Endothelial cell of umbilical vein (primary cell): Measurements from ENCODE around the gene TMEM120B. TPM values are rescaled to one million over a fixed set of nuclear protein-coding genes. Genes with fewer than 3 reads are reported as not detected.

Experiments
- BruUV-seq: library from RNA; stranded (reverse); fragments of 400-500 nt; replicated peaks from 2 replicates; lab custom pipeline; 2021; lab: Mats Ljungman, UMichigan
- CTCF ChIA-PET: fragments of 300-600, 350-600 bp; sonication (Branson Sonifier 250); formaldehyde crosslinking; loops from one replicate; lab custom pipeline; 2021; ENCODE audit warnings: antibody characterized with exemption, inconsistent platforms; lab: Charles Lee
- POLR2A ChIA-PET: fragments of 300-600, 350-600 bp; sonication (Branson Sonifier 250); formaldehyde crosslinking; loops from one replicate; lab custom pipeline; 2021; ENCODE audit warnings: antibody characterized with exemption, inconsistent platforms; lab: Charles Lee
- DNase-seq: peaks from one replicate; pipeline ENCODE4 v3.0.0-alpha.2; 2011; ENCODE audit warnings: low read depth, low spot score
- FAIRE-seq: peaks from 2 replicates; lab custom pipeline; 2011; peaks lifted over from hg19 to GRCh38; lab: Jason Lieb, UNC
- H2AFZ ChIP-seq: 2 replicates; pipeline ENCODE4 v1.6.0; 2012; ENCODE audit warnings: low read depth, low read length, control low read depth, inconsistent platforms
- H3K27ac ChIP-seq: 2 replicates; pipeline ENCODE4 v1.5.1; 2011; ENCODE audit warnings: low read depth, mild to moderate bottlenecking, control low read depth, low read length, moderate library complexity; ENCODE audit not compliant: insufficient read depth
- H3K27me3 ChIP-seq, 2 experiments: 2 replicates each; pipeline versions ENCODE4 v1.6.0 to v1.6.1; 2011; ENCODE audit warnings: low read length in 2 of 2, mixed read lengths in 1 of 2; ENCODE audit not compliant: control insufficient read depth in 2 of 2, insufficient read depth in 2 of 2
- H3K36me3 ChIP-seq, 2 experiments: 2 replicates in 1 of 2; 3 replicates in 1 of 2; pipeline ENCODE4 v1.5.1; 2011; ENCODE audit warnings: low read length in 2 of 2, mild to moderate bottlenecking in 1 of 2, moderate library complexity in 1 of 2; ENCODE audit not compliant: control insufficient read depth in 2 of 2, insufficient read depth in 2 of 2; ENCODE audit errors: extremely low read depth in 1 of 2
- H3K4me1 ChIP-seq: 3 replicates; pipeline ENCODE4 v1.5.1; 2011; ENCODE audit warnings: mild to moderate bottlenecking, low read length; ENCODE audit not compliant: control insufficient read depth, insufficient read depth; ENCODE audit errors: extremely low read depth
- H3K4me2 ChIP-seq: 2 replicates; pipeline ENCODE4 v1.6.1; 2011; ENCODE audit warnings: low read length, control low read depth, mixed read lengths; ENCODE audit not compliant: insufficient read depth
- H3K4me3 ChIP-seq, 3 experiments: fragments of 200-600 bp in 1 of 3; sonication (generic), shearing (Covaris generic) in 1 of 3; replicated peaks in 1 of 3; 2 replicates each; pipeline ENCODE4 v1.5.1; 2011 to 2016; ENCODE audit warnings: control low read depth in 3 of 3, low read length in 3 of 3, mild to moderate bottlenecking in 2 of 3, inconsistent platforms in 1 of 3, low read depth in 1 of 3, moderate library complexity in 1 of 3; ENCODE audit not compliant: insufficient read depth in 1 of 3
- H3K79me2 ChIP-seq: 2 replicates; pipeline ENCODE4 v1.6.0; 2012; ENCODE audit warnings: low read length, inconsistent platforms; ENCODE audit not compliant: control insufficient read depth, insufficient read depth
- H3K9ac ChIP-seq: replicated peaks from 2 replicates; pipeline ENCODE3; 2011; ENCODE audit warnings: low read length, control low read depth; ENCODE audit not compliant: insufficient read depth; ENCODE audit errors: extremely low read depth
- H3K9me1 ChIP-seq: replicated peaks from 3 replicates; pipeline ENCODE4 v1.6.0; 2011; ENCODE audit warnings: mild to moderate bottlenecking, low read length; ENCODE audit not compliant: control insufficient read depth, insufficient read depth; ENCODE audit errors: extremely low read depth
- H3K9me3 ChIP-seq: replicated peaks from 2 replicates; pipeline ENCODE4 v1.5.1; 2012; ENCODE audit warnings: low read length, inconsistent platforms; ENCODE audit not compliant: control insufficient read depth, insufficient read depth
- H4K20me1 ChIP-seq: replicated peaks from 2 replicates; pipeline ENCODE3; 2011; ENCODE audit warnings: mild to moderate bottlenecking, low read length; ENCODE audit not compliant: control insufficient read depth, insufficient read depth; ENCODE audit errors: extremely low read depth
- JUN ChIP-seq: IDR thresholded peaks from 2 replicates; pipeline ENCODE4 v1.6.1; 2011; ENCODE audit warnings: borderline replicate concordance, low read depth; ENCODE audit not compliant: insufficient read length, insufficient read depth
- MYC ChIP-seq: IDR thresholded peaks from one replicate; pipeline ENCODE4 v1.6.1; 2011; ENCODE audit warnings: mild to moderate bottlenecking, low read depth, low read length
- POLR2A ChIP-seq: IDR thresholded peaks from 2 replicates; pipeline ENCODE4 v1.6.1; 2012; ENCODE audit warnings: low read depth, mild to moderate bottlenecking, control low read depth, low read length
- POLR2AphosphoS5 ChIP-seq: IDR thresholded peaks from 2 replicates; pipeline ENCODE4 v1.6.1; 2012; ENCODE audit warnings: low read depth, mild to moderate bottlenecking, control low read depth, low read length, moderate library complexity; ENCODE audit not compliant: insufficient read depth
- dilution Hi-C: fragments of 300-500 bp; cut with MboI; formaldehyde crosslinking; loops from one replicate; pipeline ENCODE4 v1.15.0; 2019; ENCODE audit warnings: low sequenced_read_pairs; ENCODE audit not compliant: extremely low pct_ligation_motif_present
- intact Hi-C: fragments of 100-400 bp; cut with micrococcal nuclease; formaldehyde crosslinking; loops from one replicate; pipeline ENCODE4 v1.10.0; 2022
- polyA plus RNA-seq, 4 experiments: library from polyadenylated mRNA; depleted of rRNA in 3 of 4; stranded (reverse) in 3 of 4; unstranded in 1 of 4; fragments of >200 nt; gene quantifications; 2 replicates each; pipeline versions ENCODE4 v1.2.1 to v1.2.3, GENCODE V29; 2011 to 2012; ENCODE audit warnings: missing spikeins in 1 of 4
- total RNA-seq: library from RNA; stranded (reverse); gene quantifications from 2 replicates; pipeline ENCODE4 v1.2.3, GENCODE V29; 2021
- TF ChIP-seq, protein P1 (sequence below): IDR thresholded peaks from 2 replicates; pipeline ENCODE4 v1.6.1; 2011; ENCODE audit not compliant: insufficient read depth, insufficient read length

Gene TMEM120B
- total and polyA plus RNA-seq, 2 donors (not counting 3 experiments of a cell fraction or from before 2014, with no cell fraction given) = 10.4 to 12.8 TPM

GRCh38 chr12:121802843-121803698, 90.5 kb downstream of the TMEM120B start:
- ChIA-PET CTCF (interaction anchor here (0.6 to 12.8 kb wide), 4 partner anchors 5 to 86 kb away, joined by 3 to 774 read pairs (median 390); partner anchors contain the start of genes PSMD9, RHOF and SETD1B), POLR2A (interaction anchor here (0.6 to 3.3 kb wide), 3 partner anchors 8 to 18 kb away, joined by 5 to 20 read pairs (median 8); partner anchors contain the start of gene RHOF)
- H3K9me3 ChIP-seq = no peaks in the 10 kb centered on the region
- peaks cover 36% of the 10 kb centered on the region for H3K4me1 ChIP-seq
- peak overlapping the region; percentile 87 for H3K4me2 ChIP-seq
- peaks cover 65% of the 10 kb centered on the region for H3K79me2 ChIP-seq
- TF ChIP-seq, protein P1, sequence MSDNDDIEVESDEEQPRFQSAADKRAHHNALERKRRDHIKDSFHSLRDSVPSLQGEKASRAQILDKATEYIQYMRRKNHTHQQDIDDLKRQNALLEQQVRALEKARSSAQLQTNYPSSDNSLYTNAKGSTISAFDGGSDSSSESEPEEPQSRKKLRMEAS = no peak
- TF ChIP-seq POLR2AphosphoS5 = peak; percentile 59
- TF ChIP-seq JUN = no peak
- no peak for TF ChIP-seq MYC
- TF ChIP-seq POLR2A = peak; percentile 95
- intact Hi-C loops (no loop called here), dilution Hi-C loops (no loop called here)
- H3K27me3 ChIP-seq = no peaks in the 10 kb centered on the region
- peak; percentile 97 for FAIRE-seq
- peak overlapping the region; percentile 93 for H3K27ac ChIP-seq
- peak overlapping the region; percentile 10 for H2AFZ ChIP-seq
- peak overlapping the region; percentile 41 to 81 (median 79) for H3K4me3 ChIP-seq
- H3K9ac ChIP-seq = peak overlapping the region; percentile 98
- H3K36me3 ChIP-seq = peaks cover 0 to 8% of the 10 kb centered on the region in 2 experiments
- no TSS peak for BruUV-seq
- DNase-seq = peak; percentile 97
- no peaks in the 10 kb centered on the region for H4K20me1 ChIP-seq
- H3K9me1 ChIP-seq = no peaks in the 10 kb centered on the region
